Glomerular visceral epithelial cell (primary cell): ENCODE data around the gene COX6B1.
"Not testable (repeated sequence)": the region's sequence is repeated elsewhere in the genome, so short reads cannot be mapped to it uniquely, and the experiment has no call there.

Experiments used
- DNase-seq: peaks from one replicate; pipeline ENCODE4 v3.0.0-alpha.2; 2016; ENCODE audit errors: extremely low spot score

Gene COX6B1

DNA sequence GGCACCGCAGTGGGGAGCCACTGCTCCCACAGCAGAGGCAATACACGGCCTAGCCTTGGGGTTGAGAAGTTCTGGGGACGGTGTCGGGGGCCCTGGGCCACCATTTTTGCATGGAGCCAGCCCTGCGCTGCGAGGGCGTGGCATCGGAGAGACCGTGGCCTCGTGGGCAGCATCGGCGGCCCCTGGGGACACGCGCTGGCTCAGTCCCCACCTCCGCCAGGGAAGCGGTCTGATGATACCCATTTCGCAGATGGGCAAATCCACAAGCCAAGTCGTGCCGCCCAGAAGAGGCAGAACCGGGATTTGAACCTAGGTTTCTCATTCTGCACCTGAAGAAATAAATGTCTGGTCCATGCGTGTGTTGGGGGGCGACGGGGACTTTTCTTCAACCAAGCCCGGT, 17.0 kb downstream of the COX6B1 start:
- no peak for DNase-seq

DNA sequence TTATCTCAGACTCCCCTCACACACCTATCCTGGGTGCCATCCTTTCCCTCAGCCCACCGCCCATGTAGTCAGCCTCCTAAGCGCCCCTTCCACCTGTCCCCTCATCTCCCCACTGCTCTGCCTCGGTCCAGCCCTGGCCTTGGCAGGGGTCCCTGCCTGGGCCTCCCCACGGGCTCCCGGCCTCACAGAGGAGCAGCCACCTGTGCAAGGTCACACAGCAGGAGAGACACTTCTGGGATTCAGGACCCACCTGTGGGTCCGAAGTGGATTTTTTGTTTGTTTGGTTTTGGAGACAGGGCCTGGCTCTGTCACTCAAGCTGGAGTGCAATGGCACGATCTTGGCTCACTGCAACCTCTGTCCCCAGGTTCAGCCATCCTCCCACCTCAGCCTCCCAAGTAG, 17.5 kb downstream of the COX6B1 start:
- DNase-seq: no peak

DNA sequence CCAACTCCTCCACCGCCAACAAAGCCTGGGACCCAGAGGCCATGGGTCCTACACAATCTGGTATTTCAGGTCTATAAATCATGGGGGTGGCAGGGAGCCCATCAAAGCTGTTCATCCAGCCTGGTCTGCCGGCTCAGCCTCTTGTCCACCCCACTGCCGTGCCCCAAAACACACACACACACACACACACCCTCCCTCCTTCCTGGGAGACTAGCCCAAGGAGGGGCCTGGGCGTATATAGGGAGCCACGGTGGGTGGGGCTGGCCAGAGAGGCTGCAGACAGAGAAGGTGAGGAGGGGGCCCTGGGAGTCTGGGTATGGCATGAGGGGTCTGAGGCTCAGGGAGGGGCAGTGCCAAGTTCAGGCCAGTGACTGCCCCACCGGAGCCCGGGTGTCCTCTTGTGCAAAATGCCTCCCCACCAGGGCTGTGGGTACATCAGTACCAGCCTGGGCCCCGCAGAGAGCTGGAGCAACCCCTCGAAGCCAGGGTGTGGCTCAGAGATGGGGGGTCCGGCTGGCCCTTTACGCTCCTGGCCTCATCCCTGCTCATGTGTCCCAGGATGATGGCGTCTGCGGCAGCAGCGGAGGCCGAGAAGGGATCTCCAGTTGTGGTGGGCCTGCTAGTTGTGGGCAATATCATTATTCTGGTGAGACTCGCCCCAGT, 18.3 kb downstream of the COX6B1 start, which contains the start of gene UPK1A:
UPK1A (plus strand) TSS at position 267 of the 663 bp plus-strand sequence; CDS start at position 563, 296 bp downstream.
- DNase-seq: no peak

DNA sequence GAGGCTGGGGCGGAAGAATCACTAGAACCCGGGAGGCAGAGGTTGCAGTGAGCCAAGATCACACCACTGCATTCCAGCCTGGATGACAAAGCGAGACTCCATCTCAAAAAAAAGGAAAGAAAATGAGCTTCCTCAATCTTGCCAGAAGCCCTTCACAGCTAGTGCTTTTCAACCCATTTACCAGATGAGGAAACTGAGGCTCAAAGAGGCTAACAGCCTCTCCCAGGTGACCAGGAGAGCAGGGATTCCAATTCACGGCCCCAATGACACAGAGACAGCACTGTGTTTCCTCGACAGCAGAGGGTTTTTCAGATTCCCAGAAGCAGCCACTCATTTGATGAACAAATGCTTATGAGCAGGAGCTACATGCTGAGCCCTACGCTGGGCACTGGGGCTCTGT, 21.4 kb downstream of the COX6B1 start:
- no peak for DNase-seq

DNA sequence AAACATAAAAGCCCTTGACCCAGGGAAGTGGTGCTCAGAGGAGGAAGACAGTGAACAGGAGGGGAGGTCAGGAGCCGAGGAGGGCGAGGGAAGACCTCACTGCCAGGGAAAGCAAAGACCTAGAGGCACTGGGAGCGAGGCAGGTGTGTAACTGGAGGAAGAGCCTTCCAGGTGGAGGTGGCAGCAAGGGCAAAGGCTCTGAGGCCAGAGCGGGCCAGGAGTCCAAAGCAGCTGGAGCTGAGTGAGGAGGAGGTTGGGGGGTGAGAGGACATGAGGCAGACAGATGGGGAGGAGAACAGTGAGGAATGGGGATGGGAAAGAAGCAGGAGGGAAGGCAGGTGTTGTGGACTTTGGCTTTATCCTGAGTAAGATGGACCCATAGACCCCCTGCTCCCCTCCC, 21.9 kb downstream of the COX6B1 start:
- DNase-seq: no peak

DNA sequence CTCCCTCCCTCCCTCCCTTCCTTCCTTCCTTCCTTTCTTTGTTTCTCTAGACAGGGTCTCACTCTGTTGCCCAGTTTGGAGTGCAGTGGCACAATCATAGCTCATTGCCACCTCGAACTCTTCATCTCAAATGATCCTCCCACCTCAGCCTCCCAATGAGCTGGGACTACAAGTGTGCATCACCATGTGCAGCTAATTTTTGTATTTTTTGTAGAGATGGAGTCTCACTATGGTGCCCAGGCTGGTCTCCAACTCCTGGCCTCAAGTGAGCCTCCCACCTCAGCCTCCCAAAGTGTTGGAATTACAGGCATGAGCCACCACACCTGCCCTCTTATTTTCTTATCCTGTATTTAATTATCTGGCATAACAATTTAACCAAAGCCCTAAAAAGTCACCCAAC, 22.6 kb downstream of the COX6B1 start:
- no peak for DNase-seq

DNA sequence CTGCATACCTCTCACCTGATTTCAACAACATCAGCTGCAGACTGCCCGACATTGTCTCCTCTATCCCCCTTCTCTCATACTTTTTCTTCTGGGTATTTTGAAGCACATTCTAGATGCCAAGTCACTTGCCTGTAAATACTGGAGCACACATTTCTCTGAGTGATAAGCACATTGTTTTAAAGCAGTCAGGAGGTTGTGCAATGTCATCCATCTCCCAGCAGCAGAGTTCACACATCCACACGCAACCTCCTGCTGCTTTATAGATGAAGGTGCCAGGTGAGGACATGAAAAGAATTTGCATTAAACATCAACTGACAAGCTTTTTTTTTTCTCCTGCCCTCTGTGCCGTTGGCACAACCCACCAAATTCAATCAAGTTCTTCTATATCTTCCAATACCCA, 23.7 kb downstream of the COX6B1 start:
- DNase-seq: no peak

DNA sequence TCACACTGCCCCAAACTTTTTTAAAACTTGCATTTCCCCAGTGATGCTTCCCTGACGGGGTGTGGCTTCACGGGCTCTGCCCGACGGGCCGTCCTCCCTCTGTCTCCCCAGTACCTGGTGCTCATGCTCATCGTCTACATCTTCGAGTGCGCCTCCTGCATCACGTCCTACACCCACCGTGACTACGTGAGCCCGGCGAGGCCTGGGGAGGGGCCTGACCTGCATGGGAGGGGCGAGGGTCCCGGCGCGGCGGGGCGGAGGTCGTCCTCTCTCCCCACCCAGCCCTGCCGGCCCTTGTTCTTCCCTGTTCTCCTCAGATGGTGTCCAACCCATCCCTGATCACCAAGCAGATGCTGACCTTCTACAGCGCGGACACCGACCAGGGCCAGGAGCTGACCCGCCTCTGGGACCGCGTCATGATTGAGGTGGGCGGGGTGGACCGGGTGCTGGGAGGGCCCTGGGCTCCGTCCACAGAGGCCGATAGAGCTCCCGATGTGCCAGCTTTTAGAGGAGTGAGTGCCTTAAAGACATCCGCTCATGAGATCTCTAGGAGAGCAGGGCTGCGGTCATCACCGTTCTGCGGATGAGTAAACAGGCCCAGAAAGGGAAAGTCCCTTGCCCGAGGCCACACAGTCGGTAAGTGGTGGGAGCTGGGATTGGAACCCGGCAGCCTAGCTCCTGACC, 25.1 kb downstream of the COX6B1 start:
- DNase-seq: peak; percentile 84

DNA sequence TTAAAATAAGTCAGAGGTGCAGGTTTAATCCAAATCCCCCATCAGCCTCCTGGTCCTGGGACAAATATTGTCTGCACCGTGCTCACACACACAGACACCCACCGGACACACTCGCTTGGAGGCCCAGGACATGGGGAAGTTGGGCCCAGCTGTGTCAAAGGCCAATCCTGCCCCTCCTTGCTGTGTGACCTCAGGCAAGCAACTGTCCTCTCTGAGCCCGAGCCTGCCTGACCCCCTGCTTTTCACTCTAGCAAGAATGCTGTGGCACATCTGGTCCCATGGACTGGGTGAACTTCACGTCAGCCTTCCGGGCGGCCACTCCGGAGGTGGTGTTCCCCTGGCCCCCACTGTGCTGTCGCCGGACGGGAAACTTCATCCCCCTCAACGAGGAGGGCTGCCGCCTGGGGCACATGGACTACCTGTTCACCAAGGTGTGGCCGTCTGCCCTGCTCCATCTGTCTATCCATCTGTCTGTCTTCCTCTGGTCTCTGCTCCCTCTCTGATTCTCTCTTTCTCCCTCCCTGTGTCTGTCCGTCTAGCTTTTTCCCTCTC, 27.5 kb downstream of the COX6B1 start:
- no peak for DNase-seq

DNA sequence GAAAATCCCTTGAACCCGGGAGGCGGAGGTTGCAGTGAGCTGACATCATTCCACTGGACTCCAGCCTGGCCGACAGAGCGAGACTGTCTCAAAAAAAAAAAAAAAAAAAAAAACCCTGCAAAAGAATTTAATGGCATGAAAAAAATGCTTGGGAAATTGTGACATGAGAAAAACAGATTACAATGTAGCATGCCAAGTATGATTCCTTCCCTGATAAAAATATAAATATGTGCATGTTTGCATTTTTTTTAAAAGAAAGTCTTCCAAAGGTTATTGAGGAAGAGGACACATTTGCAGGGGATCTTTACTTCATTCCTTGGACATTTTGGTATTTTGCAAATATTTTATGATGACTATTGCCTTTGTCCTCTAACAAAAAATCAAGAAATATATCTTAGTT, 41.7 kb downstream of the COX6B1 start:
- DNase-seq: peak; percentile 23

DNA sequence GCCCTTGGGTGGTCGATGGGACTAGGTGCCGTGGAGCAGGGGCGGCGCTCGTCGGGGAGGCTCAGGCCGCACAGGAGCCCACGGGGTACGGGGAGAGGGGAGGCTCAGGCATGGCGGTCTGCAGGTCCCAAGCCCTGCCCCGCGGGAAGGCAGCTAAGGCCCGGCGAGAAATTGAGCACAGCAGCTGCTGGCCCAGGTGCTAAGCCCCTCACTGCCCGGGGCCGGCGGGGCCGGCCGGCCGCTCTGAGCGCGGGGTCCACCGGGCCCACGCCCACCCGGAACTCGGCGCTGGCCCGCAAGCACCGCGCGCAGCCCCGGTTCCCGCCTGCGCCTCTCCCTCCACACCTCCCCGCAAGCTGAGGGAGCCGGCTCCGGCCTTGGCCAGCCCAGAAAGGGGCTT, 43.0 kb downstream of the COX6B1 start:
- not testable (repeated sequence) for DNase-seq

DNA sequence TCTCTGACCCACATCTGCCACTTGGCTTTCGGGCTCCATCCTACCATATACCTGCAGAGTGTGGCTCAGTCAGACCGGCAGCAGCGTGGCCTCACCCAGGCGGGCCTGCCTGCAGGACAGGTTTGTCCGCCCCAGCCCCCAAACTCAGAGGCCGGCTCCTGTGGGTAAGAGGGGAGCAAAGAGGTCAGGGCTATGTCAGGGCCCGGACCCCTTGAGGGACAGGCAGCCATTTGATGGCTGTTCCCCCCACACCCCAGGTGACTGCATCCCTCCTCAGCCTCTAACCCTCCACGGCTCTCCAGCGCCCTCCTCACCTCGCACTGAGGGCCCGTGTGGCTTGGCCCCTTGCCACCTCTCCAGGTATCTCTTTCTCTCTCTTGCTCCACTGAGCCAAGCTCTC, 43.9 kb downstream of the COX6B1 start:
- no peak for DNase-seq

DNA sequence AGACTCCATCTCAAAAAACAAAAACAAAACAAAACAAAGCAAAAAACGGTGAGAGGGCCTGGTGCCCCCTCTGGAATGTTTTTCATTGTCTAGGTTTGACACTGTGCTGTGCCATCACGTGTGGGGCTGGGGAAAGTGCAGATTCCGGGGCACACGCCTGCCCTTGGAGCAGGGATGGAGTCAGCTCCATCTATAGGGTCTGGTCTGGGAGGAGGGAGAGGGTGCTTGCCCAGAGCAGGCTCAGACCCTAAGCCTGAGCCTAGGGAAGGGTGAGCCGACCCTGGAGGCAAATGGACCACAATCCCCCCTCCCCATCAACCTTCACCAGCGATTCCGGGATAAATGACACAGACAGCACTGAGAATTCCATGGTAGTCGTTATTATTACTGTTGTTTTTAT, 45.3 kb downstream of the COX6B1 start:
- no peak for DNase-seq

DNA sequence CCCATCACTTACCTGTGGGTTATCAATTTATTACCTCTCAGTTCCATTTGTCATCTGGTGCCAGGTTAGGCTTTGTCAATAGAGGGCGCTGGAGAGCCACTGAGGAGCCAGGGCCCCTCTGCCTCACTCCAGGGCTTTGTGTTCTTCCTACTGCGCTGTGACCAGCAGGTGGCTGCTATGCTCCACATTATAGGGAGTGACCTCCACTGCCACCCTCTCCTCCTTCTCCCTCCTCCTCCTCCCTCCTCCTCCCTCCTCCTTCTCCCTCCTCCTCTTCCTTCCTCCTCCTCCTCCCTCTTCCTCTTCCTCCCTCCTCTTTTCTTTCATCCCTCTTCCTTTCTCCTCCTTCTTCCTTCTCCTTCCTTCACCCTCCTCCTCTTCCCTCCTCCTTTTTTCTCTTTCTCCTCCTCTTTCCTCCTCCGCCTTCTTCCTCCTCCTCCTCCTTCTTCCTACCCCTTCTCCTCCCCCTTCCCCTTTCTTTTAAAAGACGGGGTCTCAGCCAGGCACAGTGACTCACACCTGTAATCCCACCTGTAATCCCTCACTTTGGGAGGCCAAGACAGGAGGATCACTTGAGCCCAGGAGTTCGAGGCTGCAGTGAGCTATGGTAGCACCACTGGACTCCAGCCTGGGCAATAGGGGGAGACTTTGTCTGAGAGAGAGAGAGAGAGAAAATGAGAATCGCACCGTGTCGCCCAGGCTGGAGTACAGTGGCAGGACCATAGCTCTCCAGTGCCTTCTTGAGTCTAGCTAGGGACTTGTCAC, 45.9 kb downstream of the COX6B1 start:
- DNase-seq: peak; percentile 91

DNA sequence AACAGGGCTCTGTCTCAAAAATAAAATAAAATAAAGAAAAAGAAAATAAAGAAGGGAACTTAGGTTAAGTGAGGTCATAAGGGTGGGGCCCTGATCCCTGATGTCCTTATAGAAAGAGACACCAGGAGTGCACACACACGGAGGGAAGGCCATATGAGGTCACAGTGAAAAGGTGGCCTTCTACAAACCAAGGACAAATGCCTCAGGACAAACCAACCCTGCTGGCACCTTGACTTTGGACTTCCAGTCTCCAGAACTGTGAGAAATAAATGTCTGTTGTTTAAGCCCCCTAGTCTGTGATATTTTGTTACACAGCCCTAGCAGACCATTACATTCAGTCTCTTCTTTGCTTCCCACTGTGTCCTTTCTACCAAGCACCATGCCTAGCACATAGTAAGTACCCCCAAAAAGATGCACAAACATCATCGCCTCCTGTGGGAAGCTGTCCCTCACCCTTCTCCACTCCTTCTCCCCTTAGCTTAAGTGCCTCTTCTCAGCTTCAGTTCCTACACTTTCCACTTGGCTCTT, 47.8 kb downstream of the COX6B1 start:
- no peak for DNase-seq

DNA sequence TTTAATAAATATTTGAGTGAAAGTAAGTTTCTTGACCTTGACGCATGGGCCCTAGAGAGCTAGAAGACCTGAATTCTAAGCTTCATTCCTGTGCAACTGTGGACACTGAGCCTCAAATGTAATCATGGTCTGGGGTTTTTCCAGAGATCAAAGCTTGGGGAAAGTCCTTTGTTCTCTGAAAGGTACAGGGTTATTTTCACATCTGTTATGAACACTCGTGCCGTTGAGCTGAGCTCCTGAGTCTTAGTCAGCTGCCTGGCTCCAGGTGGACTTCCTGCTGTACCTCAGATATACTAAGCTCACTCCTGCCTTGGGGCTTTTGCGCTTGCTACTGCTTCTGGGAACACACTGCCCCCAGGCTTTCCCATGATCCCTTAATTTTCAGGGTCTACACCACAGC, 48.7 kb downstream of the COX6B1 start:
- DNase-seq: no peak

DNA sequence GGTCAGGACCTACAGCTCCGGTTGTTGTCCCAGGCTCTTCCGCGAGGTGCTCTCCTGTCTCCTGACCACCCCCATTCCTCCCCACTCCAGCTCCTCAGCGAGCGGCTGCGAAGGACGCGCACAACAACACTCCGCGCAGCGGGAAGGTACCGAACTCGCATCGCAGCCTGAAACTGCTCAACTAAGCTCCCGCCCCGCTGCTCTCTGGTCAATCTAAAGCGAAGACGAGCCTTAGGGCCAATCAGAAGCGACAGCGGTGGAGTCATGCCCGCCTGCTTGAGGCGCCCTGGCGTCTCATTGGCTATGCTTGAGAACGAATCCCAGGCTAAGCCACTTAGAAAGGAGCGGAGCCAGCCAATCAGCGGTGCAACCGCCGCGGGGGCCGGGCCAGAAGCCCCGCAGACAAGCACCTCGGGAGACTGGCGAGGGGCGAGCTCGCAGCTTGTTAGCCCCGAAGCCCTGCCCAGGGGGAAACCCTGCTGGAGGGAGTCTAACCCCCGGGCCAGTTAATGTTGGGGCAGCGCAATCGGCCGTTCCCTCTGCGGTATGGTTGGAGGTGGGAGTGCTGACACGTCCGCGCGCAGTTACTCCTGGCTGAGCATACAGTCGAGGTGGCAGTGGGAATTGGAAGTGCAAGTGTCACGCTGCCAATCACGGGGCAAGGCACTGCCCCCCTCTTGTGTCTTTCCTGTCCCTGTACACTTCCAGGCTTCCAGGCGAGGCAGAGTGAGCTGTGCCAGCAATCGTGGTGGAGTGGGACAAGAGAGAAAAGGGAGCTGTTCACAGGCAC, 54.3 kb downstream of the COX6B1 start:
- DNase-seq: peak; percentile 98

DNA sequence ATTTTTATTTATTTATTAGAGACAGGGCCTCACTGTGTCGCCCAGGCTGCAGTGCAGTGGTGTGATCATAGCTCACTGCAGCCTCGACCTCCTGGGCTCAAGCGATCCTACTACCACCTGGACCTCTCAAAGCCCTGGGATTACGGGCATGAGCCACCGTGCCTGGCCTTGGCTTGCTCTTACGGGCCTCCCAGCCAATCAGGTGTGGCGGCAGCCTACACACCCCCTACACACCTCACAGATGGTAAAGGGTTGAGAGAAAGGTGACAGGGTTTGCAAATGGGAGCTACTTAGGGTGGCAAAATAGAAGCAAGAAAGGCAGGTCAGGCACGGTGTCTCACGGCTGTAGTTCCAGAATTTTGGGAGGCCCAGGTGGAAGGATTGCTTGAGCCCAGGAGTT, 55.2 kb downstream of the COX6B1 start:
- no peak for DNase-seq

DNA sequence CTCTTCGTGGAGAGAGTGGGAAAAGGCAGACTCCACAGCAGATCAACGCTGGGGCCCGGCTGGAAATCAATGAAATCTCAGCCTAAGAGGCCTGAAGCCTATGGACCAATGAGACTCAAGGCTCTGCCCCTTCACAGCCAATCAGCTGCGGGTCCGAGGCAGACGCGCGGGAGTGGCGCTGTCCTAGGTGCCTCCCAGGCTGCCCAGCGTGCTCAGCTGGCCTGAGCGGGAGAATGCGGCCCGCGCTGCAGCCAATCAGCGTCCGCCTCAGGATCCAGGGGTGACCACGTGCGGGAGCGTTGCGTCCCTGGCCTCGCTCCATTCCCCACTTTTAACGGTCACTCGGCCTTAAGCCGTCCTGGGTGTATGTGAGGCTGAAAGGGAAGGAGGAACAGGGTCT, 56.1 kb downstream of the COX6B1 start, which contains the start of gene ZBTB32:
ZBTB32 (plus strand) TSS at position 341 of the 400 bp plus-strand sequence. CDS start 10,069 bp downstream, outside the sequence.
- DNase-seq: peak; percentile 21
